Upper lobe of right lung (tissue), 1 donor: Measurements from ENCODE around the gene SLC9A7. TPM values are rescaled to one million over a fixed set of nuclear protein-coding genes. Genes with fewer than 3 reads are reported as not detected.
A peak's percentile ranks its signal among the peaks of the same experiment; 100 is the strongest.

ENCODE experiments used
- ATAC-seq: fragments of 200-7000 bp; cut with Tn5 transposase; one replicate; pipeline ENCODE4 v1.9.1; 2020; ENCODE audit warnings: mild to moderate bottlenecking, moderate library complexity
- DNase-seq: peaks from one replicate; pipeline ENCODE4 v3.0.0-alpha.2; 2020
- H3K27ac ChIP-seq: fragments of 200-600 bp; one replicate; pipeline ENCODE4 v1.8.0; 2022
- H3K27me3 ChIP-seq: fragments of 200-600 bp; one replicate; pipeline ENCODE4 v1.8.0; 2022; ENCODE audit warnings: mild to moderate bottlenecking
- H3K36me3 ChIP-seq: fragments of 200-600 bp; one replicate; pipeline ENCODE4 v1.8.0; 2022
- H3K4me1 ChIP-seq: fragments of 200-600 bp; one replicate; pipeline ENCODE4 v1.8.0; 2022
- H3K4me3 ChIP-seq: fragments of 200-600 bp; one replicate; pipeline ENCODE4 v1.8.0; 2022; ENCODE audit warnings: mild to moderate bottlenecking
- H3K9me3 ChIP-seq: fragments of 200-600 bp; one replicate; pipeline ENCODE4 v1.8.0; 2022
- CTCF ChIP-seq: fragments of 200-600 bp; IDR thresholded peaks from one replicate; pipeline ENCODE4 v1.8.0; 2022; ENCODE audit warnings: antibody characterized with exemption
- intact Hi-C: fragments of 100-400 bp; cut with DNase I; formaldehyde crosslinking; loops from one replicate; pipeline ENCODE4 v1.11.0; 2022
- long read RNA-seq: library from polyadenylated mRNA; unstranded; transcript quantifications from one replicate; pipeline ENCODE4 v2.0.0, GENCODE V29; 2021
- total RNA-seq: library from RNA; stranded (reverse); fragmentation: NEBNext Ultra II Directional; extraction: Animal tissue kit (Norgen Biotek cat#: 25700); gene quantifications from one replicate; pipeline ENCODE4 v1.2.1, GENCODE V29; 2021
- donor health status: DM: no; HTN: yes; CAD: no; lungs with severe emphysema.

The SLC9A7 gene
- 8.8 TPM for total RNA-seq
- long read RNA-seq, full-length matches to known transcripts, result 4 of 11 reads
- long read RNA-seq, partial matches to known transcripts, result 1 of 11 reads
- long read RNA-seq, other reads (novel, unspliced or antisense), result 6 of 11 reads

GRCh38 chrX:46758956-46759644 lies at the start of gene SLC9A7:
Gene SLC9A7 (minus strand): TSS chrX:46759118. CDS start chrX:46759029, 89 bp downstream.
- Histone ChIP-seq H3K27me3 (no peaks in the 10 kb centered on the region), H3K4me3 (peak within 1 kb of the TSS; percentile 48), H3K4me1 (no peaks in the 10 kb centered on the region), H3K9me3 (no peaks in the 10 kb centered on the region), H3K36me3 (no peaks in the 10 kb centered on the region), H3K27ac (no peak within 1 kb of the TSS)
- DNase-seq (peak; percentile 91), ATAC-seq (peak; percentile 94)
- intact Hi-C loops, result no loop called here
- TF ChIP-seq CTCF, result peak; percentile 81

GRCh38 chrX:46805270-46805669 lies 46.4 kb upstream of the SLC9A7 start:
- intact Hi-C loops, result no loop called here
- ATAC-seq, result no peak
- no peak for TF ChIP-seq CTCF

GRCh38 chrX:46803140-46803539 lies 44.2 kb upstream of the SLC9A7 start:
- DNase-seq (no peak), ATAC-seq (no peak)
- Histone ChIP-seq H3K4me3 (no peak overlapping the region), H3K36me3 (no peaks in the 10 kb centered on the region), H3K27ac (no peak overlapping the region), H3K9me3 (no peaks in the 10 kb centered on the region), H3K27me3 (no peaks in the 10 kb centered on the region), H3K4me1 (no peaks in the 10 kb centered on the region)
- peak; percentile 13 for TF ChIP-seq CTCF
- intact Hi-C loops, result no loop called here

More at GRCh38 chrX:46805270-46805669, 46.4 kb upstream of the SLC9A7 start:
- Histone ChIP-seq H3K27me3 (no peaks in the 10 kb centered on the region), H3K27ac (no peak overlapping the region), H3K4me1 (no peaks in the 10 kb centered on the region), H3K36me3 (no peaks in the 10 kb centered on the region), H3K9me3 (no peaks in the 10 kb centered on the region), H3K4me3 (no peak overlapping the region)
- DNase-seq, result no peak

GRCh38 chrX:46796574-46797191 lies 37.8 kb upstream of the SLC9A7 start:
- peaks cover 5% of the 10 kb centered on the region for H3K4me1 ChIP-seq
- H3K27ac ChIP-seq, result no peak overlapping the region
- TF ChIP-seq CTCF, result peak; percentile 71
- H3K36me3 ChIP-seq, result no peaks in the 10 kb centered on the region
- H3K27me3 ChIP-seq, result no peaks in the 10 kb centered on the region
- peak; percentile 92 for ATAC-seq
- H3K4me3 ChIP-seq, result no peak overlapping the region
- DNase-seq, result peak; percentile 85
- H3K9me3 ChIP-seq, result no peaks in the 10 kb centered on the region
- intact Hi-C loops, result no loop called here

- Histone ChIP-seq H3K27me3 (no peaks in the 10 kb centered on the region), H3K9me3 (no peaks in the 10 kb centered on the region), H3K4me1 (peaks cover 5% of the 10 kb centered on the region), H3K4me3 (no peak overlapping the region), H3K27ac (peak overlapping the region; percentile 68), H3K36me3 (no peaks in the 10 kb centered on the region)
- no peak for DNase-seq
- no peak for ATAC-seq
- TF ChIP-seq CTCF, result no peak
- intact Hi-C loops, result no loop called here
Measured at GRCh38 chrX:46793386-46794143, 34.6 kb upstream of the SLC9A7 start.
